IPS DF 19.7 (cell line): ENCODE results near the gene ZDHHC8.

Source experiments
- DNase-seq: peaks from one replicate; pipeline ENCODE4 v3.0.0-alpha.2; 2013; ENCODE audit warnings: low read depth, low spot score

Gene ZDHHC8

GRCh38 chr22:20178075-20178914 lies 46.7 kb downstream of the ZDHHC8 start:
- no peak for DNase-seq

- no peak for DNase-seq
Observed at GRCh38 chr22:20178915-20179227, 47.3 kb downstream of the ZDHHC8 start.

- no peak for DNase-seq
Observed at GRCh38 chr22:20179455-20180244, 48.0 kb downstream of the ZDHHC8 start.

GRCh38 chr22:20180245-20180630 lies 48.6 kb downstream of the ZDHHC8 start:
- DNase-seq: no peak

- no peak for DNase-seq
Observed at GRCh38 chr22:20180640-20181039, 49.0 kb downstream of the ZDHHC8 start.

- DNase-seq: no peak
Observed at GRCh38 chr22:20181194-20181883, 49.7 kb downstream of the ZDHHC8 start.

GRCh38 chr22:20181884-20182236 lies 50.3 kb downstream of the ZDHHC8 start:
- DNase-seq: no peak

- DNase-seq: no peak
Observed at GRCh38 chr22:20182365-20182764, 50.8 kb downstream of the ZDHHC8 start.

GRCh38 chr22:20183101-20183500 lies 51.5 kb downstream of the ZDHHC8 start:
- no peak for DNase-seq

GRCh38 chr22:20183823-20184222 lies 52.2 kb downstream of the ZDHHC8 start:
- no peak for DNase-seq

GRCh38 chr22:20184501-20185165 lies 53.0 kb downstream of the ZDHHC8 start:
- no peak for DNase-seq

GRCh38 chr22:20185750-20186149 lies 54.1 kb downstream of the ZDHHC8 start:
- no peak for DNase-seq

GRCh38 chr22:20186183-20186870 lies 54.7 kb downstream of the ZDHHC8 start:
- peak; percentile 42 for DNase-seq

GRCh38 chr22:20186871-20187546 lies 55.4 kb downstream of the ZDHHC8 start:
- DNase-seq: no peak

GRCh38 chr22:20187777-20188566 lies 56.4 kb downstream of the ZDHHC8 start:
- DNase-seq: no peak

- DNase-seq: no peak
Observed at GRCh38 chr22:20188567-20188877, 56.9 kb downstream of the ZDHHC8 start.

GRCh38 chr22:20191000-20191515 lies 59.5 kb downstream of the ZDHHC8 start:
- DNase-seq: no peak

GRCh38 chr22:20191803-20192202 lies 60.2 kb downstream of the ZDHHC8 start:
- DNase-seq: no peak

- no peak for DNase-seq
Observed at GRCh38 chr22:20192293-20192971, 60.8 kb downstream of the ZDHHC8 start.
